Kidney epithelial cell (primary cell): Measurements from ENCODE around the gene NHERF2. TPM values are rescaled to one million over a fixed set of nuclear protein-coding genes. Genes with fewer than 3 reads are reported as not detected.

Source experiments
- DNase-seq: peaks from one replicate; pipeline ENCODE4 v3.0.0-alpha.2; 2010; ENCODE audit warnings: low read depth
- H3K27me3 ChIP-seq: 2 replicates; pipeline ENCODE4 v1.6.0; 2011; ENCODE audit warnings: low read length; ENCODE audit not compliant: control insufficient read depth, insufficient read depth
- H3K36me3 ChIP-seq: 2 replicates; pipeline ENCODE4 v1.5.1; 2011; ENCODE audit warnings: low read length; ENCODE audit not compliant: control insufficient read depth, insufficient read depth
- H3K4me3 ChIP-seq: 2 replicates; pipeline ENCODE4 v1.5.1; 2011; ENCODE audit warnings: low read depth, mild to moderate bottlenecking, control low read depth, low read length
- total RNA-seq: library from RNA; depleted of rRNA; stranded (reverse); fragments of >200 nt; gene quantifications from 2 replicates; pipeline ENCODE4 v1.2.3, GENCODE V29; 2015
- TF ChIP-seq, protein P1 (sequence below): IDR thresholded peaks from 2 replicates; pipeline ENCODE4 v1.5.1; 2011; ENCODE audit warnings: mild to moderate bottlenecking, moderate library complexity, low read length, control low read depth, inconsistent platforms; ENCODE audit not compliant: insufficient read depth, poor library complexity, severe bottlenecking

The NHERF2 gene
- total RNA-seq, 1 donor from 2014 or later: 27.5 TPM

DNA sequence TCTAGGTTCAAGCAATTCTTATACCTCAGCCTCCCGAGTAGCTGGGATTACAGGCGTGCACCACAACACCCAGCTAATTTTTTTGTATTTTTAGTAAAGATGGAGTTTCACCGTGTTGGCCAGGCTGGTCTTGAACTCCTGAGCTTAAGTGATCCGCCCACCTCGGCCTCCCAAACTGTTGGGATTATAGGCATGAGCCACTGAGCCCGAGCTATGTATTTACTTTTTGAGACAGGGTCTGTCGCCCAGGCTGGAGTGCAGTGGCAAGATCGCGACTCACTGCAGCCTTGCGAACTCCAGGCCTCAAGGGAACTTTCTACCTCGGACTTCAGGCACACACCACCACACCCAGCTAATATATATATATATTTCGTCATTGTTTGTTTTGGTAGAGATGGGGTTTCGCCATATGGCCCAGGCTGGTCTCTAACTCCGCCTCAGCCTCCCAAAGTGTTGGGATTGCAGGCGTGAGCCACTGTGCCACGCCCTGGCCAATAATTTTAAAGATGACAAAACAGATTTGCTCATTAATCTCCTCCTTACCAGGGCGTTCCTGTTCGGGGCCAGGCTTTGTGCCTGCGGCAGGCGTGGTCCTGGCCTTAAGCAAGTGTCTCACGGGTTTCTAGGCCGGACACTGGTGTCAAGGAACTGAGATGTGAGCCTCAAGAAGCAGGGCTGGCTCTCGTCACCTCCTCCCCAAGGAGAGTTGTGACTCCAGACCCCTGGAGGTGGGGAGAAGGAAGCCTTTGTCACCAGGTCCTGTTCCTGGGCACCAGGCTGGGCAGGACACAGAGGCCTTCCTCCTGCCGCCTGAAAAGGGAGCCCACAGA lies 11.4 kb upstream of the NHERF2 start:
- no peak for DNase-seq
- no peak overlapping the region for H3K4me3 ChIP-seq
- H3K27me3 ChIP-seq: peaks cover 16% of the 10 kb centered on the region
- no peaks in the 10 kb centered on the region for H3K36me3 ChIP-seq
- TF ChIP-seq, protein P1, sequence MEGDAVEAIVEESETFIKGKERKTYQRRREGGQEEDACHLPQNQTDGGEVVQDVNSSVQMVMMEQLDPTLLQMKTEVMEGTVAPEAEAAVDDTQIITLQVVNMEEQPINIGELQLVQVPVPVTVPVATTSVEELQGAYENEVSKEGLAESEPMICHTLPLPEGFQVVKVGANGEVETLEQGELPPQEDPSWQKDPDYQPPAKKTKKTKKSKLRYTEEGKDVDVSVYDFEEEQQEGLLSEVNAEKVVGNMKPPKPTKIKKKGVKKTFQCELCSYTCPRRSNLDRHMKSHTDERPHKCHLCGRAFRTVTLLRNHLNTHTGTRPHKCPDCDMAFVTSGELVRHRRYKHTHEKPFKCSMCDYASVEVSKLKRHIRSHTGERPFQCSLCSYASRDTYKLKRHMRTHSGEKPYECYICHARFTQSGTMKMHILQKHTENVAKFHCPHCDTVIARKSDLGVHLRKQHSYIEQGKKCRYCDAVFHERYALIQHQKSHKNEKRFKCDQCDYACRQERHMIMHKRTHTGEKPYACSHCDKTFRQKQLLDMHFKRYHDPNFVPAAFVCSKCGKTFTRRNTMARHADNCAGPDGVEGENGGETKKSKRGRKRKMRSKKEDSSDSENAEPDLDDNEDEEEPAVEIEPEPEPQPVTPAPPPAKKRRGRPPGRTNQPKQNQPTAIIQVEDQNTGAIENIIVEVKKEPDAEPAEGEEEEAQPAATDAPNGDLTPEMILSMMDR: no peak

DNA sequence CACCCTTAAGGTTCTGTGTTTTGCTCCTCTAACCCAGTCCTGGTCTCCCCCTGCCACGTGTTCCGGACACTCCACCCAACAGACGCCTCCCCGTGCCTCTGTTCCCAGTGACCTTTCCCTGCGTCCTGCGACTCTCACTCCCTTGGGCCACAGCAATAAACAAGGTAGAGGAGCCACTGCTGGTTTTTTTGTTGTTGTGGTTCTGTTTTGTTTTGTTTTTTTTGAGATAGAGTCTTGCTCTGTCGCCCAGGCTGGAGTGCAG lies 10.8 kb upstream of the NHERF2 start:
- DNase-seq: no peak
- Histone ChIP-seq H3K36me3 (no peaks in the 10 kb centered on the region), H3K27me3 (peaks cover 21% of the 10 kb centered on the region), H3K4me3 (no peak overlapping the region)
- TF ChIP-seq, protein P1: no peak

DNA sequence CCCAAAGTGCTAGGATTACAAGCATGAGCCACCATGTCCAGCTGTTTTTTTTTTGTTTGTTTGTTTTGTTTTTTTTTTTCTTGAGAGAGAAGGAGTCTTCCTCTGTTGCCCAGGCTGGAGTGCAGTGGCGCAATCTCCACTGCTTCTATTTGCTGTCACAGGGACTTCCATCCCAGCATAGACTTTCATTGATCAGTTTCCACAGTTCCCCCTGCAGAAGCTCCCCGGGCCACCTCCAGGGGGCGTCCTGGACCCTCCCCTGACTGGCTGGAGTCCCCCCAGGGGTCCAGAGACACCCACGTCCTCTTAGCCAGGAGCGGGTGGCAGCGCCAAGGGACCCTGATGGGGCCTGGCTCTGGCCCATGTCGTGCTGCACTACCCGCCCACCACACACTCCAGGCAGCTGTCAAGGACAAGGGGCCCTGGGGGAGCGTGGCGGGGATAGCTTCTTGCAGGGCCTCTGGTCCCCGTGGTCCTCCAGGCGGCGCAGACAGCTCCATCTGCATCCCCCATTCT lies 10.2 kb upstream of the NHERF2 start:
- no peaks in the 10 kb centered on the region for H3K36me3 ChIP-seq
- no peak overlapping the region for H3K4me3 ChIP-seq
- H3K27me3 ChIP-seq: peaks cover 24% of the 10 kb centered on the region
- no peak for DNase-seq
- TF ChIP-seq, protein P1: peak; percentile 45

DNA sequence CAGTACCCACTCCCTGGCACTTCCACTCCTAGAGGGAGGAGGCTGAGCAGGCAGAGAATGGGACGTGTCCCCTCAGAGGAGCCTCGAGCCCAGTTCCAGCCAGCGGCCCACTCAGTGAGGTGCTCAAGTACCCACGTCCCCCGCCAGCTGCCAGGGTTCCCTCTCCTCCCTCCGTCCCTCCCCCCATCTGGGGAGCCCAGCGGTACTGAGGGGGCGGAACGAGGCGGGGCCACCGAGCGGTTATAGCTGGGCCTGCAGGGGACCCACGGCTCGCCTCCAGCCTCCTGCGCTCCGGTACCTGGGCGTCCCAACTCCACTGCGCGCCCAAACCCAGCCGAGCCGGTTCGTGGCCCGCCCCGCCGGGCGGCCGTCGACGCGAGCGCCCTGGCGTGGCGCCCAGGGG lies 7.2 kb upstream of the NHERF2 start, which contains the start of gene NPW:
NPW (plus strand) TSS at position 268 of the 403 bp plus-strand sequence.
- Histone ChIP-seq H3K27me3 (peaks cover 28% of the 10 kb centered on the region), H3K36me3 (no peaks in the 10 kb centered on the region), H3K4me3 (no peak within 1 kb of the TSS)
- no peak for DNase-seq
- TF ChIP-seq, protein P1: no peak

DNA sequence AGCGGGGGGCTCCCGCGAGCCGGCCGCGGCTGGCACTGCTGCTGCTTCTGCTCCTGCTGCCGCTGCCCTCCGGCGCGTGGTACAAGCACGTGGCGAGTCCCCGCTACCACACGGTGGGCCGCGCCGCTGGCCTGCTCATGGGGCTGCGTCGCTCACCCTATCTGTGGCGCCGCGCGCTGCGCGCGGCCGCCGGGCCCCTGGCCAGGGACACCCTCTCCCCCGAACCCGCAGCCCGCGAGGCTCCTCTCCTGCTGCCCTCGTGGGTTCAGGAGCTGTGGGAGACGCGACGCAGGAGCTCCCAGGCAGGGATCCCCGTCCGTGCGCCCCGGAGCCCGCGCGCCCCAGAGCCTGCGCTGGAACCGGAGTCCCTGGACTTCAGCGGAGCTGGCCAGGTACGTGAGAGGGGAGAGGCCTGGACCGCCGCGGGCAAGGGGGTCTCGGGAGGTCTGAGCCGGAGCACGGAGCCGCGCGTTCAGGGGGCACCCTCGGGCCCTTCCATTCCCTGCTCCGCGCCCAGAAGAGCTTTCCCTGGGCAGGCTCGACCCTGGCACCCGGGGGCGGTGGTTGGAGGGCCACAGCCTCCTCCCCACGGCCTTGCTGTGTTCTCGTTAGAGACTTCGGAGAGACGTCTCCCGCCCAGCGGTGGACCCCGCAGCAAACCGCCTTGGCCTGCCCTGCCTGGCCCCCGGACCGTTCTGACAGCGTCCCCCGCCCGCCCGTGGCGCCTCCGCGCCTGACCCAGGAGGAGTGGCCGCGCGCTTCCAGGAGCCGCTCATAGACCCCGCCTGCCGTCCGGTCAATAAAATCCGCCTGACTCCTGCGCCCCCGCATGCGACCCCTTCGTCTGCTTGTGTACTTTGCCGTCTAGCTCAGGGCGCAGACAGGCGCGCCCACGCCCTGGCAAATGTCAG lies 6.5 kb upstream of the NHERF2 start:
- TF ChIP-seq, protein P1: no peak
- Histone ChIP-seq H3K36me3 (no peaks in the 10 kb centered on the region), H3K27me3 (peaks cover 28% of the 10 kb centered on the region), H3K4me3 (no peak overlapping the region)
- DNase-seq: no peak
